GM19099 (cell line): ENCODE measurements around the gene ACBD3.

Experiments used
- POLR2A ChIP-seq: IDR thresholded peaks from 3 replicates; pipeline ENCODE4 v1.6.1; 2011; ENCODE audit warnings: low read depth; ENCODE audit not compliant: insufficient read length; ENCODE audit errors: extremely low read depth

The ACBD3 gene

GRCh38 chr1:226095286-226095685 lies 91.3 kb downstream of the ACBD3 start:
- no peak for TF ChIP-seq POLR2A
